ENCODE data around the gene SELENOT. TPM values are rescaled to one million over a fixed set of nuclear protein-coding genes. Genes with fewer than 3 reads are reported as not detected.

The SELENOT gene
- total RNA-seq, 1 donor from 2014 or later = 49.2 TPM

DNA sequence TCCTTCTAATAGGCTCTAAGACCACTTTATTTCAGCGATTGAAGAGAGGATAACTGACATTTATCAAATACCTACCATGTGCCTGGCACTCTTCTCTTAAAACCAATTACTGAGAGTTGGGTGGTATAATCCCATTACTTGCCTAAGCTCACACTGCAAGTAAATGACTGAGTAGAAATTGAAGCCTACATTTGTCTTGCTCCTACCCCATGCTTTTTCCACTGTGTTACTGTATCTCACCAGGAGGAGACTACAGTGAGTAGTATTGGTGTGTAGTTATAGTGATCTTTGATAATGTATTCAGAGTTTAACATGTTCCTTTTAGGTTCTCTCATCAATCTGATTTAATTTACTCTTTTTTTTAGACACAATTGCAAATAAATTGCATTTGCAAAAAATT, 35.8 kb upstream of the SELENOT start:
- TF ChIP-seq CTCF (IDR thresholded peaks at IDR 0.05; ENCODE audit: unreplicated experiment) = no peak
- peaks cover 34% of the 10 kb centered on the region for H3K36me3 Mint-ChIP-seq

GRCh38 chr3:150577855-150578254, 25.3 kb upstream of the SELENOT start:
- no peak for DNase-seq (ENCODE audit: low spot score in 2 of 2, unreplicated experiment in 2 of 2)
- Mint-ChIP-seq H3K9me3 (no peaks in the 10 kb centered on the region), H3K4me3 (no peak overlapping the region), H3K27ac (no peak overlapping the region), H3K4me1 (no peaks in the 10 kb centered on the region), H3K36me3 (peaks cover 21% of the 10 kb centered on the region), H3K27me3 (ENCODE audit: low read depth) (no peaks in the 10 kb centered on the region)
- no peak for TF ChIP-seq CTCF (IDR thresholded peaks at IDR 0.05; ENCODE audit: unreplicated experiment)

More for the DNA sequence above, 35.8 kb upstream of the SELENOT start:
- DNase-seq (ENCODE audit: low spot score in 2 of 2, unreplicated experiment in 2 of 2) = no peak
- no peaks in the 10 kb centered on the region for H3K9me3 Mint-ChIP-seq
- no peaks in the 10 kb centered on the region for H3K4me1 Mint-ChIP-seq
- no peak overlapping the region for H3K27ac Mint-ChIP-seq
- no peak overlapping the region for H3K4me3 Mint-ChIP-seq
- H3K27me3 Mint-ChIP-seq (ENCODE audit: low read depth) = no peaks in the 10 kb centered on the region

- H3K4me3 Mint-ChIP-seq = no peak overlapping the region
- no peak overlapping the region for H3K27ac Mint-ChIP-seq
- H3K4me1 Mint-ChIP-seq = no peaks in the 10 kb centered on the region
- no peaks in the 10 kb centered on the region for H3K9me3 Mint-ChIP-seq
- H3K27me3 Mint-ChIP-seq (ENCODE audit: low read depth) = no peaks in the 10 kb centered on the region
- H3K36me3 Mint-ChIP-seq = peaks cover 24% of the 10 kb centered on the region
- DNase-seq (ENCODE audit: low spot score in 2 of 2, unreplicated experiment in 2 of 2) = no peak
- TF ChIP-seq CTCF (IDR thresholded peaks at IDR 0.05; ENCODE audit: unreplicated experiment) = no peak
These were observed 21.9 kb upstream of the SELENOT start for GRCh38 chr3:150581174-150581573.

DNA sequence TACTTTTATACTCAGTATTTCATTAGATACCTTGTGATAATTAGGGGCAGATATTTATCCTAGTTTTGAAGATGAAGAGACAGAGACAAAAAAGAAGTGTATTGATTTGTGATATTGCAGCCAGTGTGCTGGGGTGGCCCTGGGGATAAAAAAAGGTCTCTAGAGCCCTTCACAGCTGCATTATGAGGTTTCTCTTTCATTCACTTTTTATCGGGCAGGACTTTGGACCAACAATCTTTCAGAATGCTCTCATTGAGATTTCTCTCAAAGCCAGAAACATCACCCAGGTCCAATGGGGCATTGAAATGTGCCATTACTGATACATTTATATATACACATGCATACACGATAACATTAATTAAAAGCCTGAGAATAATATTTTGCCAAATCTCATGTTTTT, 20.5 kb upstream of the SELENOT start:
- TF ChIP-seq CTCF (IDR thresholded peaks at IDR 0.05; ENCODE audit: unreplicated experiment) = no peak
- Mint-ChIP-seq H3K4me1 (no peaks in the 10 kb centered on the region), H3K9me3 (no peaks in the 10 kb centered on the region), H3K4me3 (no peak overlapping the region), H3K27me3 (ENCODE audit: low read depth) (no peaks in the 10 kb centered on the region), H3K27ac (no peak overlapping the region), H3K36me3 (peaks cover 13% of the 10 kb centered on the region)
- no peak for DNase-seq (ENCODE audit: low spot score in 2 of 2, unreplicated experiment in 2 of 2)

DNA sequence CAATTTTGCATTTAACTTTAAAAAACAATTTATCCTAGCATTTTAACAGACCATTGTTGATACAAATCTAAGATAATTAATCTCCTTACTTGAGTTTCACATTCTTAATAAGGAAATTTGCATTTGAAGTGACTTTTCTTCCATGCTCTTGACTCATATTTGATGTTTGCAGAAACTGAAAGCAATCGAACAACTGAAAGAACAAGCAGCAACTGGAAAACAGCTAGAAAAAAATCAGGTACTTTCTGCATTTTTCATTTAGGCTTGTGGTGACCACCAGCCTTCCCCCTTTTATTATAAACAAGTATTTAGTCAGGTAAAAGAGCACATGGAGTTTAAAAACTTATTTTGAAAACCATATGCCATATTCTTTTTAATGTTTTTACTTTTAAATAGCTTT, 20.1 kb upstream of the SELENOT start:
- Mint-ChIP-seq H3K27me3 (ENCODE audit: low read depth) (no peaks in the 10 kb centered on the region), H3K36me3 (peaks cover 11% of the 10 kb centered on the region), H3K27ac (no peak overlapping the region), H3K4me3 (no peak overlapping the region), H3K4me1 (no peaks in the 10 kb centered on the region), H3K9me3 (no peaks in the 10 kb centered on the region)
- TF ChIP-seq CTCF (IDR thresholded peaks at IDR 0.05; ENCODE audit: unreplicated experiment) = no peak
- no peak for DNase-seq (ENCODE audit: low spot score in 2 of 2, unreplicated experiment in 2 of 2)

Measured in mesothelial cell of epicardium (in vitro differentiated cells).